Measurements from ENCODE around the gene ELAVL1.
"Not testable (repeated sequence)": the region's sequence is repeated elsewhere in the genome, so short reads cannot be mapped to it uniquely, and the experiment has no call there.

Gene ELAVL1

GRCh38 chr19:7930765-7931164 is 74.7 kb downstream of the ELAVL1 start:
- Histone ChIP-seq H3K27me3 (ENCODE audit: low read depth, low read length) (no peaks in the 10 kb centered on the region), H3K36me3 (ENCODE audit: control insufficient read depth in 1 of 2, insufficient read depth in 2 of 2, low read length in 2 of 2) (peaks cover 15 to 47% of the 10 kb centered on the region in 2 donors), H3K9me3 (ENCODE audit: control insufficient read depth in 1 of 2, low read length in 2 of 2) (no peaks in the 10 kb centered on the region), H3K27ac (ENCODE audit: low read length) (peak overlapping the region; percentile 51), H3K4me1 (ENCODE audit: control insufficient read depth in 1 of 2, insufficient read depth in 2 of 2, low read length in 2 of 2) (peaks cover 0 to 52% of the 10 kb centered on the region in 2 donors), H3K4me3 (ENCODE audit: low read depth in 1 of 2, low read length in 2 of 2) (no peak overlapping the region)

GRCh38 chr19:7930030-7930429 is 75.4 kb downstream of the ELAVL1 start:
- not testable (repeated sequence) for H3K27me3 ChIP-seq (ENCODE audit: low read depth, low read length); H3K9me3 ChIP-seq (ENCODE audit: control insufficient read depth in 1 of 2, low read length in 2 of 2); H3K27ac ChIP-seq (ENCODE audit: low read length); H3K4me3 ChIP-seq (ENCODE audit: low read depth in 1 of 2, low read length in 2 of 2)
- Histone ChIP-seq H3K4me1 (ENCODE audit: control insufficient read depth in 1 of 2, insufficient read depth in 2 of 2, low read length in 2 of 2) (peaks cover 0 to 58% of the 10 kb centered on the region in 2 donors), H3K36me3 (ENCODE audit: control insufficient read depth in 1 of 2, insufficient read depth in 2 of 2, low read length in 2 of 2) (peaks cover 12 to 39% of the 10 kb centered on the region in 2 donors)

GRCh38 chr19:7928741-7929701 is 76.4 kb downstream of the ELAVL1 start:
- Histone ChIP-seq H3K4me3 (ENCODE audit: low read depth in 1 of 2, low read length in 2 of 2) (peak overlapping the region in 1 of 2 donors; percentile 37), H3K27ac (ENCODE audit: low read length) (peak overlapping the region; percentile 64)

GRCh38 chr19:7928334-7928706 is 77.1 kb downstream of the ELAVL1 start:
- peak overlapping the region; percentile 64 for H3K27ac ChIP-seq (ENCODE audit: low read length)
- no peaks in the 10 kb centered on the region for H3K27me3 ChIP-seq (ENCODE audit: low read depth, low read length)
- H3K9me3 ChIP-seq (ENCODE audit: control insufficient read depth in 1 of 2, low read length in 2 of 2): no peaks in the 10 kb centered on the region
- H3K4me3 ChIP-seq (ENCODE audit: low read depth in 1 of 2, low read length in 2 of 2): peak overlapping the region in 1 of 2 donors; percentile 37
- H3K36me3 ChIP-seq (ENCODE audit: control insufficient read depth in 1 of 2, insufficient read depth in 2 of 2, low read length in 2 of 2): peaks cover 7 to 23% of the 10 kb centered on the region in 2 donors
- H3K4me1 ChIP-seq (ENCODE audit: control insufficient read depth in 1 of 2, insufficient read depth in 2 of 2, low read length in 2 of 2): peaks cover 0 to 69% of the 10 kb centered on the region in 2 donors

More at GRCh38 chr19:7928741-7929701, 76.4 kb downstream of the ELAVL1 start:
- Histone ChIP-seq H3K36me3 (ENCODE audit: control insufficient read depth in 1 of 2, insufficient read depth in 2 of 2, low read length in 2 of 2) (peaks cover 12 to 30% of the 10 kb centered on the region in 2 donors), H3K9me3 (ENCODE audit: control insufficient read depth in 1 of 2, low read length in 2 of 2) (no peaks in the 10 kb centered on the region), H3K27me3 (ENCODE audit: low read depth, low read length) (no peaks in the 10 kb centered on the region), H3K4me1 (ENCODE audit: control insufficient read depth in 1 of 2, insufficient read depth in 2 of 2, low read length in 2 of 2) (peaks cover 0 to 68% of the 10 kb centered on the region in 2 donors)

- peak overlapping the region; percentile 64 for H3K27ac ChIP-seq (ENCODE audit: low read length)
- no peaks in the 10 kb centered on the region for H3K9me3 ChIP-seq (ENCODE audit: control insufficient read depth in 1 of 2, low read length in 2 of 2)
- no peaks in the 10 kb centered on the region for H3K27me3 ChIP-seq (ENCODE audit: low read depth, low read length)
- peak overlapping the region in 1 of 2 donors; percentile 37 for H3K4me3 ChIP-seq (ENCODE audit: low read depth in 1 of 2, low read length in 2 of 2)
- H3K36me3 ChIP-seq (ENCODE audit: control insufficient read depth in 1 of 2, insufficient read depth in 2 of 2, low read length in 2 of 2): peaks cover 4 to 22% of the 10 kb centered on the region in 2 donors
- H3K4me1 ChIP-seq (ENCODE audit: control insufficient read depth in 1 of 2, insufficient read depth in 2 of 2, low read length in 2 of 2): peaks cover 0 to 74% of the 10 kb centered on the region in 2 donors
Measured at GRCh38 chr19:7927605-7928333, 77.7 kb downstream of the ELAVL1 start.

- no peaks in the 10 kb centered on the region for H3K9me3 ChIP-seq (ENCODE audit: control insufficient read depth in 1 of 2, low read length in 2 of 2)
- no peak overlapping the region for H3K27ac ChIP-seq (ENCODE audit: low read length)
- peak overlapping the region in 1 of 2 donors; percentile 58 for H3K4me3 ChIP-seq (ENCODE audit: low read depth in 1 of 2, low read length in 2 of 2)
- peaks cover 7 to 22% of the 10 kb centered on the region in 2 donors for H3K36me3 ChIP-seq (ENCODE audit: control insufficient read depth in 1 of 2, insufficient read depth in 2 of 2, low read length in 2 of 2)
- peaks cover 0 to 75% of the 10 kb centered on the region in 2 donors for H3K4me1 ChIP-seq (ENCODE audit: control insufficient read depth in 1 of 2, insufficient read depth in 2 of 2, low read length in 2 of 2)
- no peaks in the 10 kb centered on the region for H3K27me3 ChIP-seq (ENCODE audit: low read depth, low read length)
Measured at GRCh38 chr19:7926727-7927604, 78.5 kb downstream of the ELAVL1 start.

- Histone ChIP-seq H3K4me1 (ENCODE audit: control insufficient read depth in 1 of 2, insufficient read depth in 2 of 2, low read length in 2 of 2) (peaks cover 5 to 81% of the 10 kb centered on the region in 2 donors), H3K4me3 (ENCODE audit: low read depth in 1 of 2, low read length in 2 of 2) (peak within 1 kb of the TSS in 1 of 2 donors; percentile 58), H3K27ac (ENCODE audit: low read length) (no peak within 1 kb of the TSS)
Measured at GRCh38 chr19:7926021-7926726, 79.3 kb downstream of the ELAVL1 start, which contains the start of gene CTXN1. CTXN1 (minus strand) TSS chr19:7926135; CDS start chr19:7925538, 597 bp downstream.

GRCh38 chr19:7925171-7925851 is 80.1 kb downstream of the ELAVL1 start:
- Histone ChIP-seq H3K4me1 (ENCODE audit: control insufficient read depth in 1 of 2, insufficient read depth in 2 of 2, low read length in 2 of 2) (peaks cover 5 to 78% of the 10 kb centered on the region in 2 donors), H3K4me3 (ENCODE audit: low read depth in 1 of 2, low read length in 2 of 2) (peak overlapping the region in 1 of 2 donors; percentile 57), H3K27me3 (ENCODE audit: low read depth, low read length) (no peaks in the 10 kb centered on the region), H3K27ac (ENCODE audit: low read length) (no peak overlapping the region), H3K36me3 (ENCODE audit: control insufficient read depth in 1 of 2, insufficient read depth in 2 of 2, low read length in 2 of 2) (peaks cover 7 to 16% of the 10 kb centered on the region in 2 donors), H3K9me3 (ENCODE audit: control insufficient read depth in 1 of 2, low read length in 2 of 2) (no peaks in the 10 kb centered on the region)

More at GRCh38 chr19:7926021-7926726, 79.3 kb downstream of the ELAVL1 start, which contains the start of gene CTXN1:
- H3K36me3 ChIP-seq (ENCODE audit: control insufficient read depth in 1 of 2, insufficient read depth in 2 of 2, low read length in 2 of 2): peaks cover 7 to 17% of the 10 kb centered on the region in 2 donors
- no peaks in the 10 kb centered on the region for H3K27me3 ChIP-seq (ENCODE audit: low read depth, low read length)
- no peaks in the 10 kb centered on the region for H3K9me3 ChIP-seq (ENCODE audit: control insufficient read depth in 1 of 2, low read length in 2 of 2)

- no peaks in the 10 kb centered on the region for H3K9me3 ChIP-seq (ENCODE audit: control insufficient read depth in 1 of 2, low read length in 2 of 2)
- H3K36me3 ChIP-seq (ENCODE audit: control insufficient read depth in 1 of 2, insufficient read depth in 2 of 2, low read length in 2 of 2): peaks cover 7 to 16% of the 10 kb centered on the region in 2 donors
- no peak overlapping the region for H3K27ac ChIP-seq (ENCODE audit: low read length)
- H3K4me1 ChIP-seq (ENCODE audit: control insufficient read depth in 1 of 2, insufficient read depth in 2 of 2, low read length in 2 of 2): peaks cover 5 to 77% of the 10 kb centered on the region in 2 donors
- no peaks in the 10 kb centered on the region for H3K27me3 ChIP-seq (ENCODE audit: low read depth, low read length)
- H3K4me3 ChIP-seq (ENCODE audit: low read depth in 1 of 2, low read length in 2 of 2): peak overlapping the region in 1 of 2 donors; percentile 57
Measured at GRCh38 chr19:7924651-7925170, 80.7 kb downstream of the ELAVL1 start.

Measured in muscle layer of duodenum (tissue), 2 donors.